HG02852 (cell line): ENCODE data around the gene FAM107B.

Experiments used
- ATAC-seq: cut with Tn5 transposase; IDR thresholded peaks from one replicate; pipeline ENCODE4 v1.9.1; 2021; ENCODE audit warnings: mild to moderate bottlenecking, moderate library complexity; ENCODE audit not compliant: unreplicated experiment

FAM107B gene

DNA sequence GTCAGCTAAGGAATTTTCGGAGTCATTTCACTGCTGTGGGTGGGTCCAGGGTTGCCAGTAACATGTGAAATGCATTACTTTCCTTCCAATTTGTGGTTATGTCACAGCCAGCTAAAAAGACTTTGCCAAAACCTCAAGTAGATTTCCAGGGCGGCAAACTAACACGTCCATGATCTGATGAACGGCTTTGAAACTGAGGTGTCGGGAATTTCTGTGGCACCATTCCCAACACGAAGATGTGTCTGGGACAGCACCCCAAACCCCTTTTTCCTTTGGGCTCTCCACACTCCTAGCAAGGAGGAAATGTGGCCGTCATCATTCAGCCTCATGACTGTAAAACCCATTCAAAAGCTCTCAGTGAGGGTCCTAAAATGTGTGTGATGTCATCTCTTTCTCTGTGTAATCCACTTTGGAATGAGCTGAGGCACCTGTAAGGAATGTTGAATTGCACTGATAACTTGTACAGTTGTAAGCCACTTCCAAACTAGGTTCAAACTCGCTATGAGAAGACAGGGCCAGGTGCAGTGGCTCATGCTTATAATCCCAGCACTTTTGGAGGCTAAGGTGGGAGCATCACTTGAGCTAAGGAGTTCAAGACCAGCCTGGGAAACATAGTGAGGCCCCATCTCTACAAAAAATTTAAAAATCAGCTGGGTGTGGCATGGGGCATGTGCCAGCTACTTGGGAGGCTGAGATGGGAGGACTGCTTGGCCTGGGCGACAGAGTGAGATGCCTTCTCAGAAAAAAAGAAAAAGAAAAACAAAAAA is 297.9 kb downstream of the FAM107B start:
- no peak for ATAC-seq

DNA sequence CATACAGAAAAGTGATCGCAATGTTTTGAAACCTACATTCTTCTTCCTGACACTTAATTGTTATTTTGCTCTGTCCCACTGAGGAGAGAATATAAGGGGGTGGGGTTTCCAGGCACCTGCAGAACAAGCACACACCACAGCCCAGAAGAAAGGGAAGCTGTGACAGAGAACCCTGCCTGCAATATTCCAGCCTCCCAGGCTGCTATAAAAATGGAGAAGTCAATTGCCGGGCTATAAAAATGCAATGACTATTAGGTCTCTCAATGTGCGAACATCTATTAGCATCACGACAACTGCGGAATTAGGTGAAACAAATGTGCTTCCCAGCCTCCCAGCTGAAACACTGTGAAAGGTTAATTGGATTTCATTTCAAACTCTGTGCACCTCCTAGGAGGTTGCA is 298.7 kb downstream of the FAM107B start:
- no peak for ATAC-seq

DNA sequence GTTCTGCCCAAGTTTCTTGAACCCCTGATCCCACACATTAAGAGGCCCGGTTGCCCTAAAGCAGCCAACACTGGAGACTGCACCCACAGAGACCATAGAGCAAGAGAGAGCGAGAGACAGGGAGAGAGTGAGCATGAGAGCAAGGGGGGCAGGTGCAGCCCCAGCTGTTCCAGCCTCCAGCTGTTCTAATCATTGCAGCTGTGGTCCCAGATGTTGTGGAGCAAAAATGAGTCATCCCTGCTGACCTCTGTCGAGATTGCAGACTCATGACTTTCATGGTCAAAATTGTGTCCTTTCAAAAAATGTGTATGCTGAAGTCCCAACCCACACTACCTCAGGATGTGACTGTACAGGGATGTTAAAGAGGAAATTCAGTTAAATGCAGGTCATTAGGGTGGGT is 300.0 kb downstream of the FAM107B start:
- no peak for ATAC-seq

DNA sequence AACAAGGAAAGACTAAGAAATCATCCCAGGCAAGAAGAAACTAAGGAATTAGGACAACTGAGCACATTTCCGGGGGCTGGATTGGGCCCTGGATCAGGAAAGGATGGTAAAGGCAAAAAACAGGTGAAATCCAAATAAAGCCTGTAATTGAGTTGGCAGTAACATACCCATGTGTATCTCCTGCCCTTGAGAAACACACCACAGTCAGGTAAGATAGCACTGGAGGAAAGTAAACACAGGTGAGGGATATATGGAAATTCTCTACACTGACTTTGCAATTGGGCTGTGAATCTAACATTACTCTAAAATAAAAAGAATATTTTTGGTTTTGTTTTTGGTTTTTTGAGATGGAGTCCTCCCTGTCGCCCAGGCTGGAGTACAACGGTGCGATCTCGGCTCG is 303.8 kb downstream of the FAM107B start:
- no peak for ATAC-seq

DNA sequence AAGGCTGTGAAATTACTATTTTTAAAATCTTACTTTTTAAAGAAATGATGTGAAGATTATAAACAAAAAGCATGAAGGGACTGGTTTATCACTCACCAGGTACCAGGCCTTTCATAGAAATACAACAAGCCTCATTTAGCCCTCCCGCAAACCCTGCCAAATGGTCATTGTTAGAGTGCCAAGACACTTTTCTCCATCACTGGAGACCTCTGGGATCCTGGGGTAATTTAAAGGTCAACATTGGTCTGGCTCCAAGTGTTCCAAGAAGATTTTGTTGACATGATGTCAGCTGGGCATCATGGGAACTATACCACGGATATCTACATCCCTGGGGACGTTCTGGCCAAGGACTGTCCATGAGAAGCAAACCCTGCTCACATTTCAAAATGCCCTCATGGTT is 306.0 kb downstream of the FAM107B start:
- no peak for ATAC-seq
